ENCODE results near the gene CRTAC1.

DNA sequence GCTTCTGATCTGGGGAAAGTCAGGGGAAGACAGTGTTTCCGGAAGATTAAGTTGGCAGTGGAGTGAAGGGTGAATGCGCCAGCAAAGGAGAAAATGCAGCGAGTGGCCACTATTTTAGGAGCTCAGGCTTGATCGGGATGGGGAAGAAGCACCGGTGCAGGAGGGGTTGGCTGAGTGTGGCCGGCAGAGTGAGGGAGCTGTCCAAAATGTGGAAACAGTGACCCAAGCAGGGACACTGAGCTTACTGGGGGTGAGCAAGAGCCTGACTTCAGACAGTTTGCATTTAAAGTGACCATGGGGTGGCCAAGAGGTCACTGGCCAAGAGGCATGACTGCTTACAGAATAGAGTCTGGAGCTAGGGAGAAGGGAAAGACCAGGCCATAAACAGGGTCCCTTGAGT lies 101.5 kb downstream of the CRTAC1 start:
- TF ChIP-seq POLR2AphosphoS5 (IDR thresholded peaks at IDR 0.05; ENCODE audit: low read depth) = no peak
- TF ChIP-seq, protein P1, sequence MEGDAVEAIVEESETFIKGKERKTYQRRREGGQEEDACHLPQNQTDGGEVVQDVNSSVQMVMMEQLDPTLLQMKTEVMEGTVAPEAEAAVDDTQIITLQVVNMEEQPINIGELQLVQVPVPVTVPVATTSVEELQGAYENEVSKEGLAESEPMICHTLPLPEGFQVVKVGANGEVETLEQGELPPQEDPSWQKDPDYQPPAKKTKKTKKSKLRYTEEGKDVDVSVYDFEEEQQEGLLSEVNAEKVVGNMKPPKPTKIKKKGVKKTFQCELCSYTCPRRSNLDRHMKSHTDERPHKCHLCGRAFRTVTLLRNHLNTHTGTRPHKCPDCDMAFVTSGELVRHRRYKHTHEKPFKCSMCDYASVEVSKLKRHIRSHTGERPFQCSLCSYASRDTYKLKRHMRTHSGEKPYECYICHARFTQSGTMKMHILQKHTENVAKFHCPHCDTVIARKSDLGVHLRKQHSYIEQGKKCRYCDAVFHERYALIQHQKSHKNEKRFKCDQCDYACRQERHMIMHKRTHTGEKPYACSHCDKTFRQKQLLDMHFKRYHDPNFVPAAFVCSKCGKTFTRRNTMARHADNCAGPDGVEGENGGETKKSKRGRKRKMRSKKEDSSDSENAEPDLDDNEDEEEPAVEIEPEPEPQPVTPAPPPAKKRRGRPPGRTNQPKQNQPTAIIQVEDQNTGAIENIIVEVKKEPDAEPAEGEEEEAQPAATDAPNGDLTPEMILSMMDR (IDR thresholded peaks at IDR 0.05; ENCODE audit: insufficient read depth, low read length) = no peak
- TF ChIP-seq GABPA (IDR thresholded peaks at IDR 0.05; ENCODE audit: low read depth) = no peak

Measured in HL-60 (cell line).